Liver (tissue), 9 donors: ENCODE measurements around the gene CMTM8. TPM values are rescaled to one million over a fixed set of nuclear protein-coding genes. Genes with fewer than 3 reads are reported as not detected.

Source experiments
- DNase-seq: peaks from one replicate; pipeline ENCODE4 v3.0.0-alpha.2; 2017; ENCODE audit warnings: low spot score
- H3K27ac ChIP-seq, 2 donors: one replicate each; pipeline ENCODE4 v1.7.0; 2013; ENCODE audit warnings: inconsistent platforms in 2 of 2, low read length in 2 of 2, control low read depth in 1 of 2, low read depth in 1 of 2, mild to moderate bottlenecking in 1 of 2
- H3K27me3 ChIP-seq, 4 donors: one replicate each; pipeline versions ENCODE4 v1.6.1 to v1.7.0; 2013; ENCODE audit warnings: low read length in 3 of 4, inconsistent platforms in 1 of 4, mild to moderate bottlenecking in 1 of 4, moderate library complexity in 1 of 4; ENCODE audit not compliant: control insufficient read depth in 4 of 4, insufficient read depth in 4 of 4
- H3K36me3 ChIP-seq, 4 donors: one replicate each; pipeline versions ENCODE4 v1.6.1 to v1.7.0; 2013; ENCODE audit warnings: low read length in 3 of 4, mild to moderate bottlenecking in 3 of 4, low read depth in 1 of 4, moderate library complexity in 1 of 4; ENCODE audit not compliant: control insufficient read depth in 4 of 4, insufficient read depth in 3 of 4
- H3K4me1 ChIP-seq, 4 donors: one replicate each; pipeline versions ENCODE4 v1.6.1 to v1.7.0; 2013; ENCODE audit warnings: low read length in 3 of 4, mild to moderate bottlenecking in 3 of 4, moderate library complexity in 1 of 4; ENCODE audit not compliant: control insufficient read depth in 4 of 4, insufficient read depth in 4 of 4
- H3K4me3 ChIP-seq, 3 donors: one replicate each; pipeline versions ENCODE4 v1.6.1 to v1.7.0; 2013; ENCODE audit warnings: low read length in 3 of 3, control low read depth in 1 of 3, low read depth in 1 of 3, mild to moderate bottlenecking in 1 of 3
- H3K9ac ChIP-seq, 2 donors: one replicate each; pipeline ENCODE4 v1.7.0; 2013; ENCODE audit warnings: low read length in 2 of 2, mild to moderate bottlenecking in 2 of 2, moderate library complexity in 2 of 2, control low read depth in 1 of 2, low read depth in 1 of 2
- H3K9me3 ChIP-seq, 4 donors: one replicate each; pipeline versions ENCODE4 v1.6.1 to v1.7.0; 2013; ENCODE audit warnings: low read length in 3 of 4; ENCODE audit not compliant: control insufficient read depth in 4 of 4
- EGR1 ChIP-seq, 2 donors: IDR thresholded peaks; 2 replicates each; pipeline ENCODE4 v1.6.1; 2016 to 2018; ENCODE audit warnings: antibody characterized with exemption in 2 of 2, low read depth in 2 of 2
- FOXA2 ChIP-seq: IDR thresholded peaks from 2 replicates; pipeline ENCODE4 v1.6.1; 2016; ENCODE audit warnings: antibody characterized with exemption
- GABPA ChIP-seq, 2 donors: IDR thresholded peaks in 1 of 2; conservative IDR thresholded peaks in 1 of 2; 2 replicates each; pipeline ENCODE4 v1.6.1; 2016; ENCODE audit warnings: antibody characterized with exemption in 2 of 2, mild to moderate bottlenecking in 1 of 2, moderate library complexity in 1 of 2
- HNF4A ChIP-seq, 2 donors: conservative IDR thresholded peaks; 2 replicates each; pipeline ENCODE4 v1.6.1; 2016; ENCODE audit warnings: antibody characterized with exemption in 2 of 2, mild to moderate bottlenecking in 2 of 2
- HNF4G ChIP-seq: IDR thresholded peaks from 2 replicates; pipeline ENCODE4 v1.6.1; 2016; ENCODE audit warnings: antibody characterized with exemption
- NR2F2 ChIP-seq: IDR thresholded peaks from 2 replicates; pipeline ENCODE4 v1.6.1; 2016; ENCODE audit warnings: antibody characterized with exemption
- RAD21 ChIP-seq, 2 donors: IDR thresholded peaks; 2 replicates each; pipeline ENCODE4 v1.6.1; 2016; ENCODE audit warnings: antibody characterized with exemption in 2 of 2, mild to moderate bottlenecking in 2 of 2
- RXRA ChIP-seq, 2 donors: IDR thresholded peaks; 2 replicates each; pipeline ENCODE4 v1.6.1; 2017 to 2018; ENCODE audit warnings: antibody characterized with exemption in 2 of 2, mild to moderate bottlenecking in 1 of 2
- SP1 ChIP-seq: IDR thresholded peaks from 2 replicates; pipeline ENCODE4 v1.6.1; 2018; ENCODE audit warnings: antibody characterized with exemption, mild to moderate bottlenecking
- ZBTB33 ChIP-seq: IDR thresholded peaks from 2 replicates; pipeline ENCODE4 v1.6.1; 2016; ENCODE audit warnings: antibody characterized with exemption
- WGBS: extraction: QIAGEN DNeasy Blood & Tissue Kit; methylation state at CpG from one replicate; pipeline ENCODE4 v1.1.7; 2013; 5-methylcytosine and 5-hydroxymethylcytosine counted together
- polyA plus RNA-seq, 2 donors: library from polyadenylated mRNA; stranded (reverse) in 1 of 2; unstranded in 1 of 2; fragments of 200-250 nt in 1 of 2; fragments of >200 nt in 1 of 2; fragmentation: Nextera tagmentation in 1 of 2; extraction: Ambion mirVana in 1 of 2; gene quantifications; one replicate each; pipeline versions ENCODE4 v1.2.1 to v1.2.3, GENCODE V29; 2013 to 2015
- total RNA-seq, 2 donors: library from RNA; depleted of rRNA; stranded (reverse); fragments of >200 nt; gene quantifications; one replicate each; pipeline ENCODE4 v1.2.3, GENCODE V29; 2014
- TF ChIP-seq, protein P1 (sequence below): IDR thresholded peaks from 2 replicates; pipeline ENCODE4 v1.6.1; 2016; ENCODE audit warnings: antibody characterized with exemption
- TF ChIP-seq, protein P2 (sequence below): IDR thresholded peaks from 2 replicates; pipeline ENCODE4 v1.6.1; 2016; ENCODE audit warnings: antibody characterized with exemption
- donor health status: healthy.
- donor health status: healthy.
- donor health status: healthy.
- donor health status: healthy.
- donor health status: healthy.

CMTM8 gene
- total and polyA plus RNA-seq, 4 donors, result 4.3 to 44.6 (median 12.5) TPM

DNA sequence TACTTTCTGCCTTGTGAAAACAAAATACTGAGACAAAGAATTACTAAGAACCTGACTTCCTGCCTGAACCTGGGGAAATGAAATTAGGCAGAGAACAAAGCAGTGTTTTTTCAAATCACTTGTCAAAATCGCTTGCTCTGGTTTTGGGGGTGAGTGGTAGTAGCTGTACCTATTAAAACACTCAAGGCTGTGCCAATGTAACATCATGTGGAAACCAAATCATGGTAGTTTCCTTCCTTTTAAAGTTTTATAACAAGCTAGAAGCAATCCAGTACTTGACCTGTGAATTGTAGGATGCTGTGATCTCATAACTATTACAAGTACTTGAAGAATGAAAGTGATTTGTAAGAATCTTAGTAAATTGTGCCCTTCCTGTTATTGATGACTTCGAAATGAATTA is 6.7 kb downstream of the CMTM8 start (continued):
- TF ChIP-seq, protein P1, sequence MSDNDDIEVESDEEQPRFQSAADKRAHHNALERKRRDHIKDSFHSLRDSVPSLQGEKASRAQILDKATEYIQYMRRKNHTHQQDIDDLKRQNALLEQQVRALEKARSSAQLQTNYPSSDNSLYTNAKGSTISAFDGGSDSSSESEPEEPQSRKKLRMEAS, result no peak
- TF ChIP-seq ZBTB33 (no peak), FOXA2 (no peak), RXRA (IDR thresholded peaks at IDR 0.05) (no peak), GABPA (IDR thresholded peaks at IDR 0.05 in 1 of 2, conservative IDR thresholded peaks at IDR 0.05 in 1 of 2) (no peak), SP1 (no peak)

DNA sequence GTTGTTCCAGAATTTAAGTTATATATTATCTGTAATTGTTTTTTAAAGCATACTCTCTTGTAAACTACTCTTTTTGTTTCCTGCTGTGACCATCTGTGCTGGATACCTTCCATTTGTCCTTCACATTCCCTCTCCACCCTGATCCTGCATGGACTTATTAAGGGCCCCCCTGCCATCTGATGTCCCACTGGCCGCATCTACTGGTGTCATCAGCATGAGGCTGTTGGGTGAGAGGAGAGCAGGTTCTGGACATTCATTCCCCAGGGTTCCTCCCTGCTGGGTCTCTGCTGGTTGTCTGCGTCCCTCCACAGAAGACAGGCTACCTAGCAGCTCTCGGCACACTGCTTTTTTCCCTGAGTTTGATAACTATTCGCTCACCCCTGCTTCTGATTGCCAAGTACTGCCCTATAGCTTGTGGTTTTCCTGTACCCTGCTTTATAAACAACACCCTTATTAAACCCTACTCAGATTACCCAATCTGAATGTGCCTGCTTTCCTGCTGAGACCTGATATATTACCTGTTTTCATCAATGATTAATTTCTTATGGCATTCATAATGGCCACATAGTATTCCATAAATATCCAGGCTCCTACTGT is 7.7 kb downstream of the CMTM8 start:
- WGBS, result 88% methylated on average over 4 of the region's 4 CpGs
- DNase-seq, result no peak
- no peaks in the 10 kb centered on the region for H3K36me3 ChIP-seq
- TF ChIP-seq, protein P2, sequence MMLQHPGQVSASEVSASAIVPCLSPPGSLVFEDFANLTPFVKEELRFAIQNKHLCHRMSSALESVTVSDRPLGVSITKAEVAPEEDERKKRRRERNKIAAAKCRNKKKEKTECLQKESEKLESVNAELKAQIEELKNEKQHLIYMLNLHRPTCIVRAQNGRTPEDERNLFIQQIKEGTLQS, result no peak
- H3K9me3 ChIP-seq, result no peaks in the 10 kb centered on the region
- H3K4me3 ChIP-seq, result no peak overlapping the region
- no peak overlapping the region for H3K9ac ChIP-seq
- no peaks in the 10 kb centered on the region for H3K27me3 ChIP-seq
- H3K4me1 ChIP-seq, result peaks cover 6 to 24% (median 14%) of the 10 kb centered on the region in 4 donors
- H3K27ac ChIP-seq, result no peak overlapping the region

DNA sequence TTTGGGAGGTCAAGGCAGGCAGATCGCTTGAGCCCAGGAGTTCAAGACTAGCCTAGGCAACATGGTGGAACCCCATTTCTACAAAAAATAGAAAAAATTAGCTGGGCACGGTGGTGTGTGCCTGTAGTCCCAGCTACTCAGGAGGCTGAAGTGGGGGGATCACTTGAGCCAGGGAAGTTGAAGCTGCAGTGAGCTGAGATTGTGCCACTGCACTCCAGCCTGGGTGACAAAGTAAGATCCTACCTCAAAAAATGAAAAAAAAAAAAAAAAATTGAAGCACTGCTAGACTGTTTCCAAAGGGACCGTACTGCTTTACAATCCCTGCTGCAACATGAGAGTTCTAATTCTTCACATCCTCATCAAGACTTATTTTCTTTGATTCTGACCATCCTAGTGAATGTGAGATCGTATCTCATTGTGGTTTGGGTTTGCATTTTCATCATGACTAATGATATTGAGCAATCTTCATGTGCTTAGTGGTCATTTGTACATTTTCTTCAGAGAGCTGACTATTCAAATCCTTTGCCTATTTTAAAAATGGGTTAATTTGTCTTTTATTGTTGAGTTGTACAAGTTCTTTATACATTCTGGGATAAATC is 10.8 kb downstream of the CMTM8 start:
- TF ChIP-seq SP1 (no peak), NR2F2 (no peak), EGR1 (IDR thresholded peaks at IDR 0.05; ENCODE audit: low read depth in 2 of 2) (no peak), GABPA (IDR thresholded peaks at IDR 0.05 in 1 of 2, conservative IDR thresholded peaks at IDR 0.05 in 1 of 2) (no peak), RXRA (IDR thresholded peaks at IDR 0.05) (no peak), RAD21 (IDR thresholded peaks at IDR 0.05) (peak in 1 of 2 donors; percentile 16), ZBTB33 (no peak), HNF4G (no peak), HNF4A (conservative IDR thresholded peaks at IDR 0.05) (peak in 1 of 2 donors; percentile 16)
- no peak for DNase-seq
- no peak overlapping the region for H3K9ac ChIP-seq
- no peak overlapping the region for H3K4me3 ChIP-seq
- 81% methylated on average over 4 of the region's 4 CpGs for WGBS
- peaks cover 0 to 1% (median 0%) of the 10 kb centered on the region in 4 donors for H3K9me3 ChIP-seq
- peaks cover 0 to 12% (median 6%) of the 10 kb centered on the region in 4 donors for H3K4me1 ChIP-seq
- H3K27me3 ChIP-seq, result no peaks in the 10 kb centered on the region
- H3K36me3 ChIP-seq, result peaks cover 0 to 2% (median 0%) of the 10 kb centered on the region in 4 donors
- H3K27ac ChIP-seq, result no peak overlapping the region
